ENCODE results near the gene SP1.

- no peak for TF ChIP-seq CTCF (IDR thresholded peaks at IDR 0.05; ENCODE audit: insufficient read depth, low read length, poor library complexity, severe bottlenecking)
- no peak for TF ChIP-seq EZH2phosphoT487 (conservative IDR thresholded peaks at IDR 0.05; ENCODE audit: low read length)
Measured at GRCh38 chr12:53423597-53423996, 43.6 kb downstream of the SP1 start, which contains the start of gene AMHR2.

Measured in SU-DHL-6 (cell line).